ENCODE measurements around the gene HNRNPC.

The HNRNPC gene

DNA sequence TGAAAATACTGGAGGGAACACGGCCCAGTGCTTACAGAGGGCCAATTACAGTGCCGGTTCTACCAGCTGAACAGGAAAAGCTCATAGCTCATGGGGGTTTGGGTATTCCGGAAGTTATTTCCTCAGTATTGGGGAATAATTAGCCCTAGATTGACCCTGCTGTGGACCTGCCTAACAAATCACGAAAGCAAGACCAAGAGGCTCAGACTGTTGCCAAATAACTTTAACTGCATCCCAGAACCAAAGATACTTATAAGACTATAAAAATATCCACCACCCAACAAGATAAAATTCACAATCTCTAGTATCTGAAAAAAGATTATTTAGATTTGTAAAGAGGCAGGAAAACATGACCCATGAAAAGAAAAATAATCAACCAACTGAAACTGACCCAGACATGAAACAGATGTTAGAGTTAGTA is 105.4 kb downstream of the HNRNPC start:
- DNase-seq (ENCODE audit: low spot score), result no peak
- Histone ChIP-seq H3K27me3 (ENCODE audit: insufficient read depth, poor library complexity, severe bottlenecking) (peaks cover 10% of the 10 kb centered on the region), H3K27ac (ENCODE audit: poor library complexity, severe bottlenecking) (no peak overlapping the region), H3K4me3 (ENCODE audit: severe bottlenecking) (no peak overlapping the region), H3K4me1 (ENCODE audit: insufficient read depth, poor library complexity, severe bottlenecking) (no peaks in the 10 kb centered on the region), H3K36me3 (ENCODE audit: low read depth) (no peaks in the 10 kb centered on the region), H3K9me3 (ENCODE audit: severe bottlenecking) (no peaks in the 10 kb centered on the region)
- ATAC-seq (ENCODE audit: low read depth), result no peak
- TF ChIP-seq, protein P1, sequence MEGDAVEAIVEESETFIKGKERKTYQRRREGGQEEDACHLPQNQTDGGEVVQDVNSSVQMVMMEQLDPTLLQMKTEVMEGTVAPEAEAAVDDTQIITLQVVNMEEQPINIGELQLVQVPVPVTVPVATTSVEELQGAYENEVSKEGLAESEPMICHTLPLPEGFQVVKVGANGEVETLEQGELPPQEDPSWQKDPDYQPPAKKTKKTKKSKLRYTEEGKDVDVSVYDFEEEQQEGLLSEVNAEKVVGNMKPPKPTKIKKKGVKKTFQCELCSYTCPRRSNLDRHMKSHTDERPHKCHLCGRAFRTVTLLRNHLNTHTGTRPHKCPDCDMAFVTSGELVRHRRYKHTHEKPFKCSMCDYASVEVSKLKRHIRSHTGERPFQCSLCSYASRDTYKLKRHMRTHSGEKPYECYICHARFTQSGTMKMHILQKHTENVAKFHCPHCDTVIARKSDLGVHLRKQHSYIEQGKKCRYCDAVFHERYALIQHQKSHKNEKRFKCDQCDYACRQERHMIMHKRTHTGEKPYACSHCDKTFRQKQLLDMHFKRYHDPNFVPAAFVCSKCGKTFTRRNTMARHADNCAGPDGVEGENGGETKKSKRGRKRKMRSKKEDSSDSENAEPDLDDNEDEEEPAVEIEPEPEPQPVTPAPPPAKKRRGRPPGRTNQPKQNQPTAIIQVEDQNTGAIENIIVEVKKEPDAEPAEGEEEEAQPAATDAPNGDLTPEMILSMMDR (IDR thresholded peaks at IDR 0.05; ENCODE audit: poor library complexity, severe bottlenecking), result no peak

DNA sequence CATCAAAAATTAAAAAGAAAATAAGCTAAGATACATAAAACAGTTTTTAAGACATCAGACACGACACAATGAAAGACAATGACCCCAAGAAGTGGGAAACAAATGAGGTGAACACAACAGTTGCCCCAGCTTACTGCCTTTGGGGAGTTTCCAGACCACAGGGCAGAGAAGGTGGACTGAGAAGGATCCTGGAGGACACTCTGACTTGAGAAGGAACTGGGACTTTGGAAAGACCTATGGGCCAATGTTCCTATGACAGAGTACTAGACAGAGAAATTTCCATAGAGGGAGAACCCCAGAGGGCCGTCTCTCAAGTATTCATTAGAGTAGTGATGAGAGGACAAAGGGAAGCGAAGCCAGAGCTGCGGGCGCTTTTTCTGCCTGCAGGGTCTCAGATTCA is 107.2 kb downstream of the HNRNPC start:
- H3K27ac ChIP-seq (ENCODE audit: poor library complexity, severe bottlenecking), result no peak overlapping the region
- peaks cover 10% of the 10 kb centered on the region for H3K27me3 ChIP-seq (ENCODE audit: insufficient read depth, poor library complexity, severe bottlenecking)
- ATAC-seq (ENCODE audit: low read depth) (no peak), DNase-seq (ENCODE audit: low spot score) (no peak)
- H3K4me3 ChIP-seq (ENCODE audit: severe bottlenecking), result no peak overlapping the region
- H3K36me3 ChIP-seq (ENCODE audit: low read depth), result no peaks in the 10 kb centered on the region
- TF ChIP-seq, protein P1 (IDR thresholded peaks at IDR 0.05; ENCODE audit: poor library complexity, severe bottlenecking), result no peak
- H3K4me1 ChIP-seq (ENCODE audit: insufficient read depth, poor library complexity, severe bottlenecking), result no peaks in the 10 kb centered on the region
- H3K9me3 ChIP-seq (ENCODE audit: severe bottlenecking), result peaks cover 1% of the 10 kb centered on the region

DNA sequence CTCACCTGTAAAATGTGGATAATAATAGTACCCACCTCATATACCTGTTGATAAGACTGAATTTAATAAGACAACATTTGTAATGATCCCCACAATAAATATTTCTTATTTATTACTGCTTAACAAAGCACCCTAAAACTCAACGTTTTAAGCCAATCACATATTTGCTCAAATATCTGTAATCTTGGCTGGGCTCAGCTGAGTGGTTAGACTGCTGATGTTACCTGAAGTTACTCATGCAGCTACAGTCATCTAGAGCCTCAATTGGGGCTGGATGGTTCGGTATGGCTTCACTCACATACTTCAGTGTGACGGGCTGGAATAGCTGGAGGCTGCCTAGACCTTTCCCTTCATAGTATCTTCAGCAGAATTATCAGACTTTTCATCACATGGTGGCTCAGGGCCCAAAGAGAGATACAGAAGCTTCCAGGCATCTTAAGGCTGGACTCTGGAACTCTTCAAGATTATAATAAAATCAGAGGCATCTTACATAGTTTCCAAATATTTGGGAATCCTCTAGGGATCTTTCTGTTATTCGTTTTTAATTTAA is 109.1 kb downstream of the HNRNPC start:
- H3K27ac ChIP-seq (ENCODE audit: poor library complexity, severe bottlenecking), result no peak overlapping the region
- H3K4me3 ChIP-seq (ENCODE audit: severe bottlenecking), result no peak overlapping the region
- no peaks in the 10 kb centered on the region for H3K4me1 ChIP-seq (ENCODE audit: insufficient read depth, poor library complexity, severe bottlenecking)
- ATAC-seq (ENCODE audit: low read depth) (no peak), DNase-seq (ENCODE audit: low spot score) (no peak)
- TF ChIP-seq, protein P1 (IDR thresholded peaks at IDR 0.05; ENCODE audit: poor library complexity, severe bottlenecking), result no peak
- no peaks in the 10 kb centered on the region for H3K36me3 ChIP-seq (ENCODE audit: low read depth)
- peaks cover 10% of the 10 kb centered on the region for H3K27me3 ChIP-seq (ENCODE audit: insufficient read depth, poor library complexity, severe bottlenecking)
- H3K9me3 ChIP-seq (ENCODE audit: severe bottlenecking), result peaks cover 3% of the 10 kb centered on the region

Measured in RWPE2 (cell line).